Pancreas (tissue), 10 donors: ENCODE results near the gene ARL6. TPM values are rescaled to one million over a fixed set of nuclear protein-coding genes. Genes with fewer than 3 reads are reported as not detected.

ENCODE experiments used
- ATAC-seq, 4 donors: fragments of 200-7000 bp; cut with Tn5 transposase; one replicate each; pipeline versions ENCODE4 v1.8.0 to v1.9.1; 2020; ENCODE audit warnings: mild to moderate bottlenecking in 4 of 4, moderate library complexity in 4 of 4
- DNase-seq, 6 donors: peaks; one replicate each; pipeline ENCODE4 v3.0.0-alpha.2; 2020
- FAIRE-seq: peaks from 2 replicates; lab custom pipeline; 2012; peaks lifted over from hg19 to GRCh38; lab: Jason Lieb, UNC
- H3K27ac ChIP-seq, 4 donors: fragments of 200-600 bp; sonication (generic); 1 replicate in 3 of 4; 2 replicates in 1 of 4; pipeline versions ENCODE4 v1.5.0 to v1.8.0; 2020
- H3K27me3 ChIP-seq, 4 donors: fragments of 200-600 bp; one replicate each; pipeline ENCODE4 v1.8.0; 2021
- H3K36me3 ChIP-seq, 3 donors: fragments of 200-600 bp; sonication (generic) in 1 of 3; one replicate each; pipeline versions ENCODE4 v1.5.0 to v1.8.0; 2020 to 2021
- H3K4me1 ChIP-seq, 3 donors: fragments of 200-600 bp; one replicate each; pipeline ENCODE4 v1.8.0; 2021
- H3K4me3 ChIP-seq, 4 donors: fragments of 200-600 bp; sonication (generic) in 2 of 4; one replicate each; pipeline versions ENCODE4 v1.5.0 to v1.8.0; 2020 to 2021
- H3K9me3 ChIP-seq, 4 donors: fragments of 200-600 bp; one replicate each; pipeline ENCODE4 v1.8.0; 2021
- WGBS, 2 donors: extraction: QIAGEN DNeasy Blood & Tissue Kit; methylation state at CpG; one replicate each; pipeline ENCODE4 v1.1.7; 2013; 5-methylcytosine and 5-hydroxymethylcytosine counted together
- intact Hi-C, 3 donors: fragments of 100-400 bp; cut with DNase I; formaldehyde crosslinking; loops; one replicate each; pipeline versions ENCODE4 v1.11.1 to v1.14.2; 2022
- polyA plus RNA-seq, 2 donors: library from polyadenylated mRNA; stranded (reverse); fragments of 200-250 nt; gene quantifications; one replicate each; pipeline ENCODE4 v1.2.3, GENCODE V29; 2013
- total RNA-seq, 6 donors: library from RNA; stranded (reverse); fragmentation: NEBNext Ultra II Directional in 4 of 6; extraction: Animal tissue kit (Norgen Biotek cat#: 25700) in 4 of 6; gene quantifications; one replicate each; pipeline versions ENCODE4 v1.2.1 to v1.2.4, GENCODE V29; 2021 to 2023
- TF ChIP-seq, protein P1 (sequence below), 4 donors: fragments of 200-600 bp; sonication (generic) in 3 of 4; IDR thresholded peaks; one replicate each; pipeline versions ENCODE4 v1.5.0 to v1.8.0; 2021; ENCODE audit warnings: antibody characterized with exemption in 4 of 4
- donor health status: healthy with polysubstance abuse.
- donor health status: DM: no; HTN: no; CAD: no; lungs with moderate emphysema.
- donor health status: DM: no; HTN: no; CAD: no.
- donor health status: control.
- donor health status: control.
- donor health status: Bipolar disorder and iron deficiency.
- donor health status: DM: yes; HTN: yes; CAD: no.
- donor health status: DM: no; HTN: no; CAD: no.
- donor health status: DM: no; HTN: no; CAD: no.
- donor health status: DM: yes; HTN: yes; CAD: no.

Gene ARL6
- total and polyA plus RNA-seq, 8 donors, result 1.5 to 6.7 (median 2.8) TPM

DNA sequence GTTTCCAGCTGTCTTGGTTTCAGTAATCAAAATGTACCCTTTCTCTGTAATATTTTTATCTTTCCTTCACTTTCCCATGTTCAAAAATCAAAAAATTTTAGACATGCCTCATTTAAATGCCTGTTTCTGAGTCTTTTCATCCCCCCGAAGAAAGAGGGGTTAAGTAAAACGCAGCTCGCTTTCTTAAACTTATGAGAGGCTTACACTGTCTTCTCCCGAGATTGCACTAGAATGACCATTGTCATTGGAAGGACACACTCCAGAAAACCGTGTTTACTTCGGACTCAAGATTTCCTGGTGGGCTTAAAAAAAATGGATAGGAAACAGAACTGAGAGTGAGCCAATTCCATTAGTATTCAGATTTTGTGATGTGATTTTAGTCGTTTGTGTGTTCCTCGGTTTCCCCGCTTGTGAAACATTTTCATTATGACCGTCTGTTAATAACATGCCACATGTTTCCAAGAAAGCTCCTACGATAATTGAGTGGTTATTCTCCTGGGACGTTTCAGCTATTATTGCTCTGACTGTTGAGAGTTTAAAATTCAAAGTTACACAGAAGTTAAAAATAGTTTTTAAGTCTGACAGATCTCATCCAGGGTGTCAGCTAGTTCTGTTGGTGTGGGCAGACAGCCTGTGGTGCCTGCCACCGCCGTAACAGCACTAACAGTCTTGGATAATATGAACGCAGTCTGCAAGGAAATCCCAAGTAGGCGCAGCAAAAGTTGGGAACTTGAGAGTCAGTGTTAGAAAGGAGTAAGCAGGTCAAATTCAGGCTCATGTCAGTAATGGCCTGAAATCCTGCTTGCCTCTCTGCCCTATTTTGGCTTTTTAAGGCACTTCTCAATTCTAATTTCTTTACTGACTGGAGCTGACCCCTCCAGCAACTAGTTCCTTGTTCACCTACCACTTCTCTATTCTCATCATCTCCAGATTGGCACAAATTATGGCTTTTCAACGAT, 58.8 kb downstream of the ARL6 start:
- peak in 1 of 6 donors; percentile 10 for DNase-seq
- intact Hi-C loops, result no loop called here
- WGBS, 2 donors, result 28 to 32% methylated on average over 17 of the region's 17 CpGs
- Histone ChIP-seq H3K27me3 (no peaks in the 10 kb centered on the region), H3K36me3 (no peaks in the 10 kb centered on the region), H3K9me3 (no peaks in the 10 kb centered on the region), H3K4me1 (peaks cover 0 to 10% (median 4%) of the 10 kb centered on the region in 3 donors), H3K27ac (peak overlapping the region in 1 of 4 donors; percentile 81), H3K4me3 (peak overlapping the region; percentile 47 to 93 (median 90))
- peak in 1 of 4 donors; percentile 5 for ATAC-seq
- TF ChIP-seq, protein P1, sequence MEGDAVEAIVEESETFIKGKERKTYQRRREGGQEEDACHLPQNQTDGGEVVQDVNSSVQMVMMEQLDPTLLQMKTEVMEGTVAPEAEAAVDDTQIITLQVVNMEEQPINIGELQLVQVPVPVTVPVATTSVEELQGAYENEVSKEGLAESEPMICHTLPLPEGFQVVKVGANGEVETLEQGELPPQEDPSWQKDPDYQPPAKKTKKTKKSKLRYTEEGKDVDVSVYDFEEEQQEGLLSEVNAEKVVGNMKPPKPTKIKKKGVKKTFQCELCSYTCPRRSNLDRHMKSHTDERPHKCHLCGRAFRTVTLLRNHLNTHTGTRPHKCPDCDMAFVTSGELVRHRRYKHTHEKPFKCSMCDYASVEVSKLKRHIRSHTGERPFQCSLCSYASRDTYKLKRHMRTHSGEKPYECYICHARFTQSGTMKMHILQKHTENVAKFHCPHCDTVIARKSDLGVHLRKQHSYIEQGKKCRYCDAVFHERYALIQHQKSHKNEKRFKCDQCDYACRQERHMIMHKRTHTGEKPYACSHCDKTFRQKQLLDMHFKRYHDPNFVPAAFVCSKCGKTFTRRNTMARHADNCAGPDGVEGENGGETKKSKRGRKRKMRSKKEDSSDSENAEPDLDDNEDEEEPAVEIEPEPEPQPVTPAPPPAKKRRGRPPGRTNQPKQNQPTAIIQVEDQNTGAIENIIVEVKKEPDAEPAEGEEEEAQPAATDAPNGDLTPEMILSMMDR (IDR thresholded peaks at IDR 0.05), result no peak
- FAIRE-seq, result no peak

DNA sequence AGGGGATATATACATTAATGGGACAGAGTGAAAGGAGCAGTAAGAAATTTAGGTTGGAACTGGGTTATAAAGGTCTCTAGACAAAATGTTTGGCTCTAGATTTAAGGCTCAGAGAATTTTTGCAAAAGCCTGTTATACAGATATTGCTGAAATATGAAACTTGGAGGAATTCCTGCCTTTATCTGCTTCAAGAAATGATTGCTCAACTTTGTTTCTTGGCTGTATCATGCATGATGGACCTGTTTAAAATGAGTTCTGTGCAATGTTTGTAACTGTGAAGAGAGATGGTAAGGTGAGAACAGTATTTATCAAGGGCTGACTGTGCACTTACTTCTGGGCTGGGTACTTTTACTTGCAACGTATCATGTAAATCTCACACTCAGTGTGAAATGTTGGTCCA, 60.5 kb downstream of the ARL6 start:
- no peak overlapping the region for H3K4me3 ChIP-seq
- no peaks in the 10 kb centered on the region for H3K9me3 ChIP-seq
- H3K27ac ChIP-seq, result no peak overlapping the region
- TF ChIP-seq, protein P1 (IDR thresholded peaks at IDR 0.05), result no peak
- no peaks in the 10 kb centered on the region for H3K27me3 ChIP-seq
- H3K4me1 ChIP-seq, result peaks cover 0 to 10% (median 4%) of the 10 kb centered on the region in 3 donors
- H3K36me3 ChIP-seq, result no peaks in the 10 kb centered on the region
- intact Hi-C loops, result no loop called here
- ATAC-seq (no peak), FAIRE-seq (no peak), DNase-seq (no peak)
- WGBS, 2 donors, result 93 to 95% methylated on average over 1 of the region's 1 CpG

DNA sequence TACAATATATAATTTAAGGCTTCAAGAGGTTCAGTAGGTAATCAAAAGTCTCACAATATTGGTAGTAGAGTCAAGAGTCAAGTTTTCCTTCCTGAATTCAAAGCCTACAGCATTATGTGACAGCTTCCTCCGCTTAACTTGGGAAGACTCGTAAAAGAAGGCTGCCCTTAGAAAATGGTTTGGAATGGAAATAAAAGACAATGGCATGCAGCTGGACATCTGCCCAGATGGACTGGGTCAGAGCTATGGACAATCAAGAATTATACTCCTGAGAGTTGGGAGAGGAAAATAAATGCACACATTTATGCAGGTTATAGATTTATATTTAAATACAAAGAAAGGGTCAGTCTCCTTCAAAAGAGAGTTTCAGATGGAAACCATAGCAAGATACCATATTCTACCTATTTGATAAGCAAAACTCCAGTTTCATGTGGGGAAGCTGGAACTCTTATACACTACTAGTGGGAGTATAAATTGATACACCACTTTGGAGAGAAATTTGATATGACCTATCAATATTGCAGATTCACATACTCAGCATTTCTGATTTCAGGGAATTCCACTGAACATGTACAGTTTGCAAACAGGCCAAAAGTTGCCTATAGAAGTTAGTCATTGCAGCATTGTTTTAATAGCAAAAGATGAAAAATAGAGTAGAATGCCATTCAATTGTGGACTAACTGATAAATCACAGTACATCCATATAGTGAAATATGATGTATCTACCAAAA, 63.3 kb downstream of the ARL6 start:
- peaks cover 0 to 10% (median 4%) of the 10 kb centered on the region in 3 donors for H3K4me1 ChIP-seq
- no peaks in the 10 kb centered on the region for H3K27me3 ChIP-seq
- ATAC-seq (no peak), FAIRE-seq (no peak), DNase-seq (no peak)
- 88 to 89% methylated on average over 2 of the region's 2 CpGs for WGBS, 2 donors
- TF ChIP-seq, protein P1 (IDR thresholded peaks at IDR 0.05), result no peak
- H3K4me3 ChIP-seq, result no peak overlapping the region
- no peak overlapping the region for H3K27ac ChIP-seq
- intact Hi-C loops, result no loop called here
- H3K36me3 ChIP-seq, result no peaks in the 10 kb centered on the region
- no peaks in the 10 kb centered on the region for H3K9me3 ChIP-seq

DNA sequence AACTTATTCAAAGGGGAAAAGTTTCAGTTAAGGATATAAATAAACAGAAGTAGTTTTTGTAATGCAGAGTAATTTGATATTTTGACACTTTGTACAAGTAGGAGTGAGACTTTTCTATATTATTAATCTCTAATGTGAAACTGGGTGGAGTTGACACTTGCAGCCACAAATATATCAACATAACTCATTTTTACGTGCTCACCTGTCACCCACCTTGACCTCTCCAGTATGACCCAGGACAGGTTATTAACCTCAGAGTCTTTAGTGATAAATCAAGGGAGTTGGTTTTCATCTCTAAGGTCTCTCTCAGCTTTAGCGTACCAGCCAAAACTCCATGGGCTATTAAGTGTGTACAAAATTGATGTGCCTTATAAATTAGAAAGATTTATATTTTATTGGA, 64.6 kb downstream of the ARL6 start:
- intact Hi-C loops, result no loop called here
- FAIRE-seq, result no peak

More for the DNA sequence above, 64.6 kb downstream of the ARL6 start:
- no peaks in the 10 kb centered on the region for H3K9me3 ChIP-seq
- peaks cover 0 to 4% (median 4%) of the 10 kb centered on the region in 3 donors for H3K4me1 ChIP-seq
- TF ChIP-seq, protein P1 (IDR thresholded peaks at IDR 0.05), result no peak
- H3K4me3 ChIP-seq, result no peak overlapping the region
- H3K27ac ChIP-seq, result no peak overlapping the region
- 65 to 70% methylated on average over 2 of the region's 2 CpGs for WGBS, 2 donors
- H3K36me3 ChIP-seq, result no peaks in the 10 kb centered on the region
- no peaks in the 10 kb centered on the region for H3K27me3 ChIP-seq
- DNase-seq (no peak), ATAC-seq (no peak)
